ENCODE results near the gene PCDHAC2. TPM values are rescaled to one million over a fixed set of nuclear protein-coding genes. Genes with fewer than 3 reads are reported as not detected.

Gene PCDHAC2
- total and polyA plus RNA-seq, 5 donors from 2014 or later = not detected

DNA sequence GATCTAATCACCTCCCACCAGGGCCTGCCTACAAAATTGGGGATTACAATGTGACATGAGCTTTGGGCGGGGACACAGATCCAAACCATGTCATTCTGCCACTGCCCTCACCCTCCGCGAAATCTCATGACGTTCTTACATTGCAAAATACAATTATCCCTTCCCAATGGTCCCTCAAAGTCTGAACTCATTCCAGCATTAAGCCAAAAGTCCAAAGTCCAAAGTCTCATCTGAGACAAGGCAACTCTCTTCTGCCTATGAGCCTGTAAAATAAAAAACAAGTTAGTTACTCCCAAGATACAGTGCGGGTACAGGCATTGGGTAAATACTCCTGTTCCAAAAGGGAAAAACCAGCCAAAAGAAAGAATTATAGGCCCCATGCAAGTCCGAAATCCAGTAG, 14.6 kb upstream of the PCDHAC2 start:
- no peak overlapping the region for H3K4me3 ChIP-seq (ENCODE audit: low read depth, low read length)
- H3K4me1 Mint-ChIP-seq = no peaks in the 10 kb centered on the region
- ATAC-seq (ENCODE audit: low read depth in 2 of 2) (no peak), DNase-seq (no peak)
- H3K36me3 Mint-ChIP-seq = peaks cover 4% of the 10 kb centered on the region
- H3K4me3 Mint-ChIP-seq = no peak overlapping the region
- H3K27me3 ChIP-seq (ENCODE audit: control insufficient read depth, insufficient read depth, low read length) = no peaks in the 10 kb centered on the region
- no peak overlapping the region for H3K27ac ChIP-seq (ENCODE audit: insufficient read depth, low read length, poor library complexity, severe bottlenecking)
- peaks cover under 1 to 10% (median 5%) of the 10 kb centered on the region in 7 donors for H3K9me3 Mint-ChIP-seq
- H3K9me3 ChIP-seq (ENCODE audit: control insufficient read depth in 2 of 2, low read length in 2 of 2) = no peaks in the 10 kb centered on the region
- no peaks in the 10 kb centered on the region for H3K4me1 ChIP-seq (ENCODE audit: control insufficient read depth, insufficient read depth, low read length, poor library complexity, severe bottlenecking)
- no peaks in the 10 kb centered on the region for H3K36me3 ChIP-seq (ENCODE audit: control insufficient read depth, insufficient read depth, low read length)
- no peak overlapping the region for H3K27ac Mint-ChIP-seq
- no peaks in the 10 kb centered on the region for H3K27me3 Mint-ChIP-seq

DNA sequence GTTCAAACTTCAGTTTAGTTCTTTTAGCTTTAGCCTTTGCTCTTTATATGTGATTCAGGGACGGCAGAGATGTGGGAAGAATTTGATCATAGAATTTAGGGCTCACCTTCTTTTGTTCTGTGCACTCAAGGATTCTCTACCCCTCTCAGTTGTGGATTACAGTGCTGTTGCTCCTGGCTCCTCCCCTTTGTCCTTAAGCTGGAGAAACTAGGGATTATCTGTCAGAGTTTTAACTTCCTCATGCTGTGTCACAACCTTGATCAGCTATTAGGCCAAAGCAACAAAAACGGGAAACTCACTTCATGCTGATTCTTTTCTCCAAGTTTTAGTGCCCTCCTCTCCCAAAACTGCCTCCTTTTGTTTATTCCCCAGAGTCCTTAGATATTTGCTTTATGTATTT, 13.0 kb upstream of the PCDHAC2 start:
- peaks cover 0 to 9% (median 5%) of the 10 kb centered on the region in 7 donors for H3K9me3 Mint-ChIP-seq
- Histone ChIP-seq H3K9me3 (ENCODE audit: control insufficient read depth in 2 of 2, low read length in 2 of 2) (no peaks in the 10 kb centered on the region), H3K4me3 (ENCODE audit: low read depth, low read length) (no peak overlapping the region), H3K36me3 (ENCODE audit: control insufficient read depth, insufficient read depth, low read length) (no peaks in the 10 kb centered on the region), H3K27ac (ENCODE audit: insufficient read depth, low read length, poor library complexity, severe bottlenecking) (no peak overlapping the region), H3K27me3 (ENCODE audit: control insufficient read depth, insufficient read depth, low read length) (no peaks in the 10 kb centered on the region), H3K4me1 (ENCODE audit: control insufficient read depth, insufficient read depth, low read length, poor library complexity, severe bottlenecking) (no peaks in the 10 kb centered on the region)
- H3K27me3 Mint-ChIP-seq = no peaks in the 10 kb centered on the region
- H3K27ac Mint-ChIP-seq = no peak overlapping the region
- no peak for DNase-seq
- no peak overlapping the region for H3K4me3 Mint-ChIP-seq
- no peak for ATAC-seq (ENCODE audit: low read depth in 2 of 2)
- H3K4me1 Mint-ChIP-seq = no peaks in the 10 kb centered on the region
- peaks cover 4% of the 10 kb centered on the region for H3K36me3 Mint-ChIP-seq

- H3K4me3 Mint-ChIP-seq = no peak overlapping the region
- no peaks in the 10 kb centered on the region for H3K27me3 ChIP-seq (ENCODE audit: control insufficient read depth, insufficient read depth, low read length)
- peaks cover 0 to 2% (median 0%) of the 10 kb centered on the region in 7 donors for H3K9me3 Mint-ChIP-seq
- H3K36me3 Mint-ChIP-seq = no peaks in the 10 kb centered on the region
- H3K27ac ChIP-seq (ENCODE audit: insufficient read depth, low read length, poor library complexity, severe bottlenecking) = no peak overlapping the region
- no peak overlapping the region for H3K4me3 ChIP-seq (ENCODE audit: low read depth, low read length)
- H3K27me3 Mint-ChIP-seq = peaks cover 20% of the 10 kb centered on the region
- H3K4me1 ChIP-seq (ENCODE audit: control insufficient read depth, insufficient read depth, low read length, poor library complexity, severe bottlenecking) = no peaks in the 10 kb centered on the region
- DNase-seq (no peak), ATAC-seq (ENCODE audit: low read depth in 2 of 2) (no peak)
- no peak overlapping the region for H3K27ac Mint-ChIP-seq
- H3K36me3 ChIP-seq (ENCODE audit: control insufficient read depth, insufficient read depth, low read length) = no peaks in the 10 kb centered on the region
- H3K4me1 Mint-ChIP-seq = peaks cover 0 to 5% (median under 1%) of the 10 kb centered on the region in 4 donors
- no peaks in the 10 kb centered on the region for H3K9me3 ChIP-seq (ENCODE audit: control insufficient read depth in 2 of 2, low read length in 2 of 2)
Observed at GRCh38 chr5:140962190-140962589, 4.1 kb upstream of the PCDHAC2 start.

- H3K9me3 ChIP-seq (ENCODE audit: control insufficient read depth in 2 of 2, low read length in 2 of 2) = no peaks in the 10 kb centered on the region
- Mint-ChIP-seq H3K36me3 (no peaks in the 10 kb centered on the region), H3K9me3 (peaks cover 0 to 2% (median 0%) of the 10 kb centered on the region in 7 donors), H3K27ac (no peak overlapping the region), H3K4me3 (no peak overlapping the region), H3K4me1 (peaks cover 0 to 5% (median under 1%) of the 10 kb centered on the region in 4 donors), H3K27me3 (peaks cover 20% of the 10 kb centered on the region)
- ATAC-seq (ENCODE audit: low read depth in 2 of 2) (no peak), DNase-seq (no peak)
- H3K36me3 ChIP-seq (ENCODE audit: control insufficient read depth, insufficient read depth, low read length) = no peaks in the 10 kb centered on the region
- H3K27me3 ChIP-seq (ENCODE audit: control insufficient read depth, insufficient read depth, low read length) = no peaks in the 10 kb centered on the region
- H3K4me3 ChIP-seq (ENCODE audit: low read depth, low read length) = no peak overlapping the region
- no peak overlapping the region for H3K27ac ChIP-seq (ENCODE audit: insufficient read depth, low read length, poor library complexity, severe bottlenecking)
- no peaks in the 10 kb centered on the region for H3K4me1 ChIP-seq (ENCODE audit: control insufficient read depth, insufficient read depth, low read length, poor library complexity, severe bottlenecking)
Observed at GRCh38 chr5:140964356-140964755, 1.9 kb upstream of the PCDHAC2 start.

GRCh38 chr5:140965905-140966292, 377 bp upstream of the PCDHAC2 start:
- Histone ChIP-seq H3K4me3 (ENCODE audit: low read depth, low read length) (no peak overlapping the region), H3K27me3 (ENCODE audit: control insufficient read depth, insufficient read depth, low read length) (no peaks in the 10 kb centered on the region), H3K27ac (ENCODE audit: insufficient read depth, low read length, poor library complexity, severe bottlenecking) (no peak overlapping the region), H3K4me1 (ENCODE audit: control insufficient read depth, insufficient read depth, low read length, poor library complexity, severe bottlenecking) (no peaks in the 10 kb centered on the region), H3K36me3 (ENCODE audit: control insufficient read depth, insufficient read depth, low read length) (no peaks in the 10 kb centered on the region), H3K9me3 (ENCODE audit: control insufficient read depth in 2 of 2, low read length in 2 of 2) (no peaks in the 10 kb centered on the region)
- ATAC-seq (ENCODE audit: low read depth in 2 of 2) (no peak), DNase-seq (no peak)
- Mint-ChIP-seq H3K27me3 (peaks cover 20% of the 10 kb centered on the region), H3K4me3 (no peak overlapping the region), H3K9me3 (peaks cover 0 to 2% (median 0%) of the 10 kb centered on the region in 7 donors), H3K4me1 (peaks cover 0 to 5% (median under 1%) of the 10 kb centered on the region in 4 donors), H3K36me3 (no peaks in the 10 kb centered on the region), H3K27ac (no peak overlapping the region)

- Histone ChIP-seq H3K36me3 (ENCODE audit: control insufficient read depth, insufficient read depth, low read length) (no peaks in the 10 kb centered on the region), H3K4me3 (ENCODE audit: low read depth, low read length) (no peak overlapping the region), H3K4me1 (ENCODE audit: control insufficient read depth, insufficient read depth, low read length, poor library complexity, severe bottlenecking) (no peaks in the 10 kb centered on the region), H3K9me3 (ENCODE audit: control insufficient read depth in 2 of 2, low read length in 2 of 2) (no peaks in the 10 kb centered on the region), H3K27ac (ENCODE audit: insufficient read depth, low read length, poor library complexity, severe bottlenecking) (no peak overlapping the region), H3K27me3 (ENCODE audit: control insufficient read depth, insufficient read depth, low read length) (no peaks in the 10 kb centered on the region)
- H3K36me3 Mint-ChIP-seq = no peaks in the 10 kb centered on the region
- H3K9me3 Mint-ChIP-seq = peaks cover 0 to 2% (median 0%) of the 10 kb centered on the region in 7 donors
- ATAC-seq (ENCODE audit: low read depth in 2 of 2) = no peak
- H3K27ac Mint-ChIP-seq = no peak overlapping the region
- peaks cover 0 to 5% (median under 1%) of the 10 kb centered on the region in 4 donors for H3K4me1 Mint-ChIP-seq
- H3K27me3 Mint-ChIP-seq = peaks cover 20% of the 10 kb centered on the region
- DNase-seq = no peak
- H3K4me3 Mint-ChIP-seq = no peak overlapping the region
Observed at GRCh38 chr5:140967226-140967893, 1.1 kb downstream of the PCDHAC2 start.

DNA sequence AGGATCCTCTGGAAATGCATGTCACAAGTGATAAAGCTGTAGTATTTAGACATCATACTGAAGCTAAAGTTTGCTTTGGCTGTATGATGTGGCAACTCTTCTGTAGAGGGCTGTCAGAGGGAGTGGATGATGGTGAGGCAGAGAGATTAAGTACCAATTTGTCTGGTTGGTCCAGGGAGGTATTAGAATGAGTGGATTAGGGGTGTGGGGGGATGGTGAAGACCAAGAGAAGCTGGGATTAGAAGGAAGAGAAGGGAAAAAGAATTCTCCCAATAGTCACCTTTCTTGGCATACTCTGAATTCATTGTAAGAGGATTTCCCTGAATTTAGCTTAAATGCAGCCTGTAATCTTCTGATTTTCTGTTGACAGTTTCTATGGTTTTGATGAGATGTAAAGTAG, 3.6 kb downstream of the PCDHAC2 start:
- no peak overlapping the region for H3K27ac ChIP-seq (ENCODE audit: insufficient read depth, low read length, poor library complexity, severe bottlenecking)
- Mint-ChIP-seq H3K27ac (no peak overlapping the region), H3K27me3 (peaks cover 13% of the 10 kb centered on the region), H3K4me3 (no peak overlapping the region), H3K4me1 (peaks cover 0 to 5% (median under 1%) of the 10 kb centered on the region in 4 donors), H3K36me3 (no peaks in the 10 kb centered on the region), H3K9me3 (peaks cover 0 to 2% (median 0%) of the 10 kb centered on the region in 7 donors)
- no peaks in the 10 kb centered on the region for H3K9me3 ChIP-seq (ENCODE audit: control insufficient read depth in 2 of 2, low read length in 2 of 2)
- no peak overlapping the region for H3K4me3 ChIP-seq (ENCODE audit: low read depth, low read length)
- no peaks in the 10 kb centered on the region for H3K36me3 ChIP-seq (ENCODE audit: control insufficient read depth, insufficient read depth, low read length)
- no peaks in the 10 kb centered on the region for H3K27me3 ChIP-seq (ENCODE audit: control insufficient read depth, insufficient read depth, low read length)
- no peaks in the 10 kb centered on the region for H3K4me1 ChIP-seq (ENCODE audit: control insufficient read depth, insufficient read depth, low read length, poor library complexity, severe bottlenecking)
- no peak for ATAC-seq (ENCODE audit: low read depth in 2 of 2)
- DNase-seq = no peak

- Mint-ChIP-seq H3K4me1 (no peaks in the 10 kb centered on the region), H3K27me3 (no peaks in the 10 kb centered on the region)
- no peaks in the 10 kb centered on the region for H3K27me3 ChIP-seq (ENCODE audit: control insufficient read depth, insufficient read depth, low read length)
Observed at GRCh38 chr5:140973550-140973949, 7.3 kb downstream of the PCDHAC2 start.

More at GRCh38 chr5:140973550-140973949, 7.3 kb downstream of the PCDHAC2 start:
- Histone ChIP-seq H3K4me1 (ENCODE audit: control insufficient read depth, insufficient read depth, low read length, poor library complexity, severe bottlenecking) (no peaks in the 10 kb centered on the region), H3K27ac (ENCODE audit: insufficient read depth, low read length, poor library complexity, severe bottlenecking) (no peak overlapping the region), H3K9me3 (ENCODE audit: control insufficient read depth in 2 of 2, low read length in 2 of 2) (no peaks in the 10 kb centered on the region), H3K4me3 (ENCODE audit: low read depth, low read length) (no peak overlapping the region), H3K36me3 (ENCODE audit: control insufficient read depth, insufficient read depth, low read length) (no peaks in the 10 kb centered on the region)
- H3K36me3 Mint-ChIP-seq = no peaks in the 10 kb centered on the region
- ATAC-seq (ENCODE audit: low read depth in 2 of 2) (no peak), DNase-seq (no peak)
- peaks cover 0 to 2% (median 0%) of the 10 kb centered on the region in 7 donors for H3K9me3 Mint-ChIP-seq
- H3K27ac Mint-ChIP-seq = no peak overlapping the region
- H3K4me3 Mint-ChIP-seq = no peak overlapping the region

All from CD4-positive, CD25-positive, alpha-beta regulatory T cell (primary cell).